GM18868 (cell line): ENCODE measurements around the gene CIPC.

Experiments used
- ATAC-seq: cut with Tn5 transposase; IDR thresholded peaks from one replicate; pipeline ENCODE4 v1.9.1; 2021; ENCODE audit warnings: mild to moderate bottlenecking, moderate library complexity; ENCODE audit not compliant: unreplicated experiment

CIPC gene

DNA sequence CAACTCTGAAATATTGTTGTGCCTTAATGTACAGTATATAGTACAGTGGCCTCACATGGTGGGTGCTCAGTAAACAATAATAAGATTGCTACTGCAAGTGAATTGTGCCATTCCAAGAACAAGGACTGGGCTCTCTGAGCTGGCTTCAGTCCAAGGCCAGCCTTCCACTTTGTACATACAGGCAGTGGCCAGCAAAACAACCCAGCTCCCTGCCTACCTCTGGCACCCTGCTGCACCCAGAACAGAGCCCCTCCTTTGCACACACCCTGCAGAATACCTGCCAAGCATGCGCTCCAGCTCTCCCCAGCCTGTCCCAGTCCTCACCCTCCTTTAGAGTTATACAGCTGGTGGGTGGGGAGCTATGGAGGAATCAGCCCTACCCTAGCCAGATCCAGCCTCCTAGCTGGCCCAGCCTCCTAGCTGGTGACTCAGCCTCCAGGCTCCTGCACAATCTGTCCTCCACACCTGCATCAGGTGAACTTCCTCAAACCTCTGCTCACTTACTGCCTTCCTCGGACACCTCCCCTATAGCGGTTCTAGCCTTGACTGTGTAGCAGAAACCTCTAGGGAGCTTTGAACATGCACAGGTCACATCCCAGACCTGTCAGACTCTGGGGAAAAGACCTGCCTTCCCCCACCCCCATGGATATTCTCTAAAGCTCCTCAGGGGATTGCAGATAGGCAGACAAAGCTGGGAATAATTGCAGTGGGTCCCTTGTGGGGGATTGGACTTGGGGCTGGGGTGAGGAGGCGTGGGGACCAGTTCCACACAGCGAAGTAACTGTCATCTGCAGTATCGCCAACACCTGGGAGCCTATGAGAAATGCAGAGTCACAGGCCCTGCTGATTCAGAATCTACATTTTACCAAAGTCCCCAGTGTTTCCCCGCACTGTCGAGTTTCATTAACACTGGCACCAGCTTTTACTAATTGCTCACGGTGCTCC lies 25.6 kb downstream of the CIPC start:
- no peak for ATAC-seq

DNA sequence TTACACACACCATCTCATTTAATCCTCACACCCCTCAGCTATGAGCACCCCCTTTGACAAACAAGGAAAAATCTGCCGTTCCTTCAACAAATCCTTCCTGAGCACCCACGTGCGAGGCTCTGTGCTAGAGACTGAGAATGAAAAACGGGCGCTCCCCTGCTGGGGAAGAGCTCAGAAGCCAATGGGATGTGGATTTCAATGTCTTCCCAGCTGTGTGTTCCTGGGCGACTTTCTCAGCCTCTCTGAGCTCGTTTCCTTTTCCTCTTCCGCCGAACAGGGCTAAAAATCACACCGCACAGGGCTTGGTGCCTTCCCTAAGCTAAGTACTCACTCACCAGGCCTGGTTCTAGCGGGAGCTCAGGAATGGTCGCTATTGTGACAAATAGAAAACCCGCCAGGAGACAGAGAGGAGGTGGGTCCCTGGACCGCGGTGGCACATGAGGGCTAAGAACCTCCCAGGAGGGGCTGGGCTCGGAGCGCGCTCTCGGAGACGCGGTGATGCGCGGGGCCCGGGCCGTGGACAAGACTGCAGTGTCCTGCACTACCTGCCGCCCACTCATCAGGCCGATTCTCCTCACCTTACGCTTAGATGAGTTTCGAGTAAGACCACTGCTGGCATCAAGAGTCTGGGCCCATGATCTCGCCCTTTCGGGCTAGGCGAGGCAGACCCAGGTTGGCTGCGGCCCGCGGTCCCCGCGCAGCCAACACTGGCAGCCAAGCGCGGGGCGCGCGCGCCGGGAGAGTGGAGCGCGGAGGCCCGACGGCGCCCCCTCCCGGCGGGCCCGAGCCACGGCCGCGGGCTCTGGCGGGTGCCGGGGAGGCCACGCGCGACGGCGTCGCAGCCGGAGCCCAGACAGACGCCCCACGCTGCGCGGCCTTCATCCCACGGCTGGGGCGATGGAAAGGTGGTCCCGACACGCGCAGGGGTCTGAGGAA lies 26.6 kb downstream of the CIPC start:
- ATAC-seq: peak; percentile 27

DNA sequence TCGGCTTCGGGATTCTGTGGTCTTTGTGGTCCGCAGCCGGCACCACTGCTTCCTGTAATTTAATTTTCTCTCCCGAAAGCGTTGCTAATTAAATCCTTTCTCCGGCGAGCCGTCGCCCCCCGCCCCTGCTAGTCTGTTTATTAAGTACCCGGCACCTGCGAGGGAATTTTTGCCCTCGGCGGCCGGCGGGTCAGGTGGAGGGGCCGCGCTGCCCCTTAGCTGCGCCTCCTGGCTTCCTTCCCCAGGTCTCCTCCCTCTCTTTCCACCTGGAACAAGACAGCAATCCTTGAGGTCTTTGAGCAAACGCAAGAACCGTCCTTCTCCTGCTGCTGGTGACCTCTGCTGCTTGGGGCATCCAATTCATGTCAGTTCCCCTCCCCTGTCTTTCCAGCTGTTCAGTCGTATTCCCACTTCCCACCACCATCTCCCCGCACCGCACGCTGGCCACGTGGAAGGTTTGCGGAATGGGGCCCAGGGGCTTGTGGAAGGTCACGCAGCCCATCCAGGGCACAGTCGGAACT lies 27.3 kb downstream of the CIPC start:
- ATAC-seq: no peak

DNA sequence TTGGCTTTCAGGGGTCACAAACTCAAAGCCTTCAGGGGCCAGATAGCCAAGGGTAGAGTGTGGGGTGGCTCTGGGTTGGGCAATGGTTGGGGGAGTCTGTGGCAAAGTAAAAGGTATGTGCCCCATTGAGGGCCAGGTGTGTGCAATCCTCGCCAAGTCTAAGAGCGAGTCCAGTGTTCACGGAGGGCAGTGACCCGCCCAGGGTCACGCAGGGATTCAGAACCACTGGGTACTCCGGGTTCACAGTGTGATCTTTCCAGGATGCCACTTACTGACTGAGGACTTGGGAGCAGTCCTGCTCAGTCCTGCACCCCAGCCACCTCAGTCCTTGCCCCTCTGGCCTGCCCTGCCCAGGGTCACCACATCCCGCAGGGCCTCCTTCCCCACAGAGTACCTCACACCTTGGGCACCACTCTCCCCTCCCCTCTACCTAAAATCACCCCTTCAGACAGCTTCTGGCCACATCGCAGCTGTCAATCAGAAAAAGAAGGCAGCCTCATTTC lies 27.8 kb downstream of the CIPC start:
- no peak for ATAC-seq

DNA sequence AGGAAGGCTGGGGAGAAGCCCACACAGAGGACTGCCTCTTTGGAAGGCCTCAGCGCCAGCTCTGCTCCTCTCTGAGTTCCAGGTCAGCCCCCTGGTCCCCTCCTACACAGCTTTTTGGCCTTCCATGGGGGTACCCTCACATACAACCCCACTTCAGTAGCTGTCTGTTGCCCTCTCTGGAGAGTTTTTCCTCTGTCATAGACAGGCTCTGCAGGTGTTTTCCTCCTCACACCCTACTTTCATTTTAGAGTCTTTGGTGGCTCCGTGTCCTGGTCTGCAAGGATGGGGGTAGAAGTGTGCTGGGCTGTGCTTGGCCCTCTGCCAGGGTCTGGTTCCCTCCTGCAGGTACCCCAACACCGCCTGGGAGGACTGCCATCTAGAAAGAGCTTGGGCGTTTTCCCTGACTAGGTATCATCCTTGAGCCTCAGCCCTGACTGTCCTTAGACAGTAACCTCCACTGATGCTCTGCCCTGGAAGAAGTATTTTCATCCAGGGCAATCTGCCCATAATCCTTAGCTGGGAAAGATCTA lies 28.5 kb downstream of the CIPC start:
- no peak for ATAC-seq

DNA sequence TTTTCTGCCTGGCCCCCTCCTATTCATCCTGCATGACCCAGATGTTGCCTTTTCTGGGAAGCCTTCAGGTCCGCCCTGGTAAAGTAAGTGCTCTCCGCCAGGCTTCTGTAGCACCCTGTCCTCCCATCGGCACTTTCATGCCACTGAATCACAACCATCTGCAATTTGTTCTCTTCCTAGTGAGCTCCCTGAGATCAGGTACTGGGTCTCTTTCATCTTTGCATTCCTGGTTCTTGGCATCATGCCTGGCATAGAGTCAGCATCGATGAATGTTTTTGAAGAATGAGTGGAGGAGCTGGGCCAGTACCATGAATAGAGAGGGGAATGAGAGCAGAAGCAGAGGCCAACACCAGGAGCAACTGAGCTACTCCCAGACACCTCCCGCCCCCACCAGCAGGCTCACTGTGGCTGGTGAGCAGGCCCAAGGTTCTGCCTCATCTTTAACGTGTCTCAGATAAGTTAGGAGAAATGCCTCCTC lies 30.4 kb downstream of the CIPC start:
- no peak for ATAC-seq

DNA sequence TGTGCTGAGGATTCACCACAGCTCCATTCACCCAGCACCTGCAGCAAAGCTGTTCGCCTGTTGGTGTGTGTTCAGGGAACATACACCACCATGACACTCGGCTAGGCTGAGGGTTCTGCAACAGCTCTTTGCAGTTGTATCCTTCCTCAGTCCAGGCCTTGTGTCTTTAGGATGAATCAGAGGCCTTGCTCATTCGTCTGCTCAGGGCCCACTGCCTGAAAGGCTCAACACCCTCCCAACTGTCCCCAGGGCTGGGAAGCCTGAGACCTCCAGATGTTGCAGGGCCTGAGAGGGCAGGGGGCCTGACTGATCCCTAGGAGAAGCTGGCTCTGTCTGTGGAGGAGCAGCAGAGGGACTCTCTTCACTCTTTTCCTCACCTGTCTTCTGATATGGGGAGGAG lies 32.3 kb downstream of the CIPC start:
- no peak for ATAC-seq

DNA sequence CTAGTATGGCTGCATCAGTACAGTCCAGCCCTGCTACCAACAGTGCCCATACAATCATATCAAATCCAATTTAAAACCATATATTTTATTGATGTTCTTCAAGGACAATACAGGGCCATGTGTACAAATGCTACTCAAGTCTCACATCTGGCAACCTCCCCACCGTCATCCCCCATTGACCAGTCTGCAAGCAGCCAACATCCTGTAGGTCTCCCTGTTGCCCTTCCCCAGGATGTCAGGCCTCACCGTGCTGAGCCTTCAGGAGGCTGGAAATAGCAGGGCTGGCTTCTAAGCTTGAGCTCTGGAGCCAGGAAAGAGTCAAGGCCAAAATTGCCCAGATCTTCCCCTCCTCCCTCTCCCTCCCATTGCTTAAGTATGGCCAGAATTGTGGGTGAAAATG lies 33.1 kb downstream of the CIPC start:
- ATAC-seq: no peak

DNA sequence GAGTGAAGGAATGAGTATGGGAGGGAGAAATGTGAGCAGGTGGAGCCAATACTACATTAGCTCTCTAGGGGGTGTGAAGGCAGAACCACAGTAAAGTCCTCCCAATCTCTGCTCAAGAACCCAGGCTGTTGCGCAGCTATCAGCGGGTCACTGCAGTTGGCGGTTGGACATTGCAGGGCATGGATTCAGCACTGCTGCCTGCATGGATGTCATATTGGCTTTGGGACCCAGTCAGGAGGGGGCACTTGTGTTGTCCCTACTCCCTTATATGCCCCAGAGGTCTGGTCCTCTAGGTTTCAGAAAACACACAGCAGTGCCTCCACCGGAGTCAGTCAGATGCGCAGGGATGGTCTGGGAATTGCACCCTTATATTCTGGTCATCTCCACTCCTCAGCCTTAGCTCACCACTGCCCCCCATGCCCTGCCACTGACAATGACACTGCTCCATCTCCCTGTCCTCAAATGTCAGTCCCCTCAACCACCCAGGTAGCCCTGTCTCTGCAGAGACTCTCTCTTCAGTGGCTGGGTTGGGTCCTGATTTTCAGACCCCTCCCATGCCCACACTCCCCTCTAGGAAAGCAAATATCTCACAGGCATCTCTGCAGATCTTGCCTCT lies 33.9 kb downstream of the CIPC start:
- ATAC-seq: no peak

DNA sequence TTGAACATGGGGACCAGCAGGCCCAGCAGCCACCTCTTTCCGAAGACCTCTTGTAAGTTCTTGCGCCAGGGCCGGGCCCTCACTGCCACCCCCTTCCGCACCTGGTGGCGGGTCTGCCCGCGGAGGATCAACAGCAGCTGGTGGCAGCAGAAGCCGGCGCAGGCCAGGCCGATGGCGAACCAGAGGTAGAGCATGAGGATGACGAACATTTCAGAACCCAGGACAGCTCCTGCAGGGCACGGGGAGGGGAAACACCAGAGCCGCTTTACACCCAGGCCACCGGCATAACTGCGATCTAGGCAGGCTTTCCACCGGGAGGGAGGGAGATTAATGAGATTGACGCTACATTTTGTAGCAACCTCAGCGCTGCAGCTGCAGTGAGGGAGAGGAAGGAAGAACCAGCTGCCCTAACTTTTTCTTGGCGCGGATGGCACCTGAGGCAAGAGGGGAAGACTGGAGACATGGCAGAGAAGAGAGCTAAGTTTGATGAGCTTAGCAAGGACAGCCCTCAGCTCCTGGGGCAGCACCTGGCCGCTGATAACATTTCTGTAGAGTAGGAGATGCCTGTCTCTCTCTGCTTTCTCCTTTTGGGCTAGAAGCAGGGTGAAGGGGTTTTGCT lies 35.8 kb downstream of the CIPC start:
- no peak for ATAC-seq

DNA sequence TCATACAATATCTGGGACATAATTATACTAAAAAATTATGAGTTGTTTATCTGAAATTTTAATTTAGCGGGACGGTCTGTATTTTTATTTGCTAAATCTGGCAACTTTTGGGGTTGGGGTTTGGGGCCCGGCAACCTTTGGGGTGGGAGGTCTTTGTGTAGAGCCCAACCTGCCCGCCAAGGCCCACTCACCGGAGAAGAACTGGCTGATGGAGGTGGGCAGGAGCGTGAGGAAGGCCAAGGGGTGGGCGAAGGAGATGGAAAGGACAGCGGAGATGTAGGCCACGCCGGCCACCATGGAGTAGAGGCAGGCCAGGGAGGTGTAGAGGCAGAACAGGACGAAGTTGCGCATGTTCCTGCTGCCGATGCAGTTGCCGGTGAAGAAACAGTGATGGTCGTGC lies 41.0 kb downstream of the CIPC start:
- no peak for ATAC-seq

DNA sequence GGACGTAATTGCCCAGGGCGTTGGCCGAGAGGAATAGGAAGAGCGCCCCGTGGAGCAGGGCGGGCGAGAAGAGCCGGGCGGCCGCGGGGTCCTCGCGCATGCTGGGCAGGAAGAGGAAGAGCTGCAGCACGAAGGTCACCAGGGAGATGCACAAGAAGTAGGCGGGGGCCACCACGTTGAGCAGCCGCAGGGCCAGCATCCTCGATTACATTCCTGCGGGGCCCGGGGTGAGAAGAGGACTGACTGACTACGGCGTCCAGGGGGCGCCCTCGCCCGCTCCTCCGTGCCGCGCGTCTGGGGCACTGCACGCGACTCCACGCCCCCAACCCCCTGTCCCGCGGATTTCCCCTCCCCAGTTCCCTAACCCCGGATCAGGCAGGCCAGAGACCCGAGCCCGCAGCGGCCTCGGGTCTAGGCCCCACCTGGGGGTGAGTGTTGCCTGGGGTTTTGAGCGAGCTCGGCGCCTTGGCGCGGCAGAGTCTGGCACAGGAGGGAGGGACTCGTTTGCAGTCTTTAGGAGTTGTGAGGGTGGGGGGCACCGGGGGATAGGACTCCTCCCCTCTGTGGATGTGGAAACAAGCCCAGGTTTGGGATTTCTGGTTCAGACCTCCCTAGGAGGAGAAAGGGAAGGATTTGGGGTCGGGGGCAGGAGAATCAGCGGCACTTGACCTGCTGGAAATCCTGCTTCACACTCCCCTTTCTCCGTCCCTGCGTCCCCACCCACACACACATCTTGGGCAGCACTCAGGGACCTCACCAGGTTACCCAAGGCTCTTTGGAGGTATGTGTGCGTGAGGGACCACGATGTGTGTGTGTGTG lies 41.7 kb downstream of the CIPC start:
- ATAC-seq: no peak

DNA sequence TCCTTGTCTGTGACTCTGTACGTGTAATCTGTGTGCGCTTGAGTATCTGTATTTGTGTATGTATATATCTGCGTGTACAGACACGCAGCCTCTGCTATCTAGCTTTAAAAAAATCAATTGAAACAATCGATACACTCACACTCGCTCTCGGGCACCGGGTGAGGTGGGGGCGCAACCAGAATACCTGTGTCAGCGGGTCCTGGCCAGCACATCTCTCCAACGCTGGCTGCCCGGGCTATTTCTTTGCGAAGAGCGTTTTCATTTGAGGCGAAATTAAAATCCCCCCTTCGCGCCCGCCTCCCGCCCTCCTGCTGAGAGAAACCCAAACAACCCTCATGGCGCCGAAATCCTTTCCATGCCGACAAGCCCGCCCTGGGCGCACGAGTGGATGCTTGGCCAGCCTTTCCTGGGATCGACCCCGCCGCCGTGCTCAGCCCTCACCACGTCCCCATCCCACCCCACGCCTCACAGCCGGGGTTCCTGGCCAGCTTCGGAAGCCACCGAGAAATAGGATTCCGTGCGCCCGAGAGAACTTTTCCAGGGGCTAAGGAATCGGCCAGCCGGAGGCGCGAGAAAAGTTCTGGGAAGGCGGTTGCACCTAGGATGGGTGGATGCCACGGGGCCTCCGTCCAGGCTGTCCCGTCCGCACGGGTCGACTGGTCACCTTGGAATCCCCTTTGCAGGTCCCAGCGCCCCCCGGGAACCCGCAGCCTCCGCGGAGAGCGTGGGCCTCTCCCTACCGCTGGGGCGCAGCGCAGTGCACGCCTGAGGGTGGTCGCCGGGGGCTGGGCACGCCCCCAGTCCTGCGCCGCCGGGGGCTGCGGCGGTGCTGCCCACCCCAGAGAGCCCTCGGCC lies 42.5 kb downstream of the CIPC start:
- no peak for ATAC-seq

DNA sequence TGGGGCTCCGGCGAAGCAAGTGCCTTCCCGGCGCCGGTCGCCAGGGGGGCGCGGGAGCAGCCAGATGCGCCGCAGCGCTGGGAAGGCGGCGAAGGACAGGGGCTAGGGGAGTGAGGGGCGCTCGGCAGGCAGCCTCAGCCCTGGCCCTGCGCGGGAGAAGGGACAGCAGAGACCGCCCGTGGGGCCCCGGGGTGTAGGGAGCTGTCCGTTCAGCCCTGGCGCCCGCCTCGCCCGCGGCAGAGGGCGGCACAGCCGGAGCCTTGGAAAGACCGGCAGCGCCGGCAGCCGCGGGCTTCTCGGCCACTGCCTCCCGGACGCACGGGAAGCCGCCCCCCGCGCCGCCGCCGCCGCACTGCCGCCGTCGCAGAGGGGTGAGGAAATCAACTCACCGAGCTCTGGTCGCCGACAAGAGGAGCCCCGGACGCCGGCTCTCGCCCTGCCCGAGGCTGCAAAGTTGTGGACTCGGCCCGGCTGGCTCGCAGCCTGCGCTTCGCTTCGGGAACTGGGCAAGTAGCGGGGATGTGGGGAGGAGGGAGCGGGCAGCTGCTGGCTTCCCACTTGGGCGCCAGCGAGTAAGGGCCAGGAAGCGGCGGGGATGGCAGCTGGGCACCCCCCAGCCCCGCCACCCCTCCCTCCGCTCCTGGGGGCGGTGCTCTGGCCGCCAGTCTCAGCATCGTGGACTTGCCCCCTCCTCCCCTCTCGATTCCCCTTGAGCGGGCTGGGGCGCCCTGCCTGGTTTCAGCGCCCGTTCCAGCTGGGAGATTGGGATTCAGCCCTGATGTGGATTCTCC lies 43.4 kb downstream of the CIPC start, which contains the start of gene ZDHHC22:
Gene ZDHHC22 (minus strand): TSS at position 578 of the 791 bp plus-strand sequence. CDS start 2,053 bp downstream, outside the sequence.
- no peak for ATAC-seq

DNA sequence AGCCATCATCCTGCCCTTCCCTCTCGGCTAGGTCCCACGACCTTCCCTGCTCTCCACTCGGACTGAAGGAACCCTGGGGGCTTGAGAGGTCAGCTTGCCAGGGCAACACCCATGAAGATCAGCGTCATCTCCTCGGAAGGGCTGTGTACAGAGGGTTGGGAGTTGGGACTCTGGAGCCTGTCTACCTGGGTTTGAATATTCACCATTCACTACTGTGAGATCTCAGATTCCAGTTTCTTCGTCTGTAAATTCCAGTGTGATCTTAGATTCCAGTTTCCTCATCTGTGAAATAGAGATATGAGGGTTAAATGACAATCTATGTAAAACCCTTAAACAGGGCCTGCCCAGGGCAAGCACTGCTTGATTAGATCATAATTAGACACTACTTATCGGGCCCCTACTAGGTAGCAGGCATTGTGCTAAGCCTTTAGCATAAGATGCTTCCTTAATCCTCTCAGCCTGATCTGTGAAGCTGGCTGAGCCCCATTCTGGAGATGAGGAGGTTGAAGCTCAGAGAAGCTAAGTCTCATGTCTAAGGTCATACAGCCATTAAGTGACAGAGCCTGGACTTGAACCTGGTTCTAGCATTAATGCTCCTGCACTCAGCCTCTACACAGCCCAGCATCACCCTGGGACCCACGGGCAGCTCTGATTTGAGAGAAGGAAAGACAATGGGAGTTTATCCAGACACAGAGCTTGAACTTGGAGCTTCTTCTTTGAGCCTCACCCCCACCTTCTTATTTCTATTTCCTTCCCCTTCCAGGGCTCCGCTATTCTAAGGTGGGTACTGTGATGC lies 44.1 kb downstream of the CIPC start:
- no peak for ATAC-seq

DNA sequence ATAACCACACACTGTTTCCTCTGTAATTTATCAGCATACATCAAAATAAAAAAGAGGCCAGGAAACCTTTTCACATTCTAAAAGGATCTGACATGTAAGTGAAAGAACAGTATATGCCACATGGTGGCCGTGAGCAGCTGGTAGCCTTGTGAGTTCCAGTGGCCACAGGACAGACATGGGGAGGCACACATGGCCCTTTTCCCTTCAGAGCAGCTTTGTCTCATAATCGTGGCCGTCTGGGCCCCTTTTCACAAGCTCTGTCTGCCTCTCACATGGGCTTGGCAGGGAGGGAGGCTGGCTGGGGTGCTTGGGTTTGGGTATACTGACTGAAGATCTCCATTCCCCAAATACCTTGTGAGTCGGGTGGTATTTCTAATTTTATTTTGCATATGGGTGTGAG lies 45.0 kb downstream of the CIPC start:
- no peak for ATAC-seq
